IMR-90 (cell line): Measurements from ENCODE around the gene CCNK.

ENCODE experiments used
- BHLHE40 ChIP-seq: fragments of 150-350 bp; IDR thresholded peaks from 2 replicates; pipeline ENCODE4 v1.6.1; 2016; ENCODE audit warnings: mild to moderate bottlenecking, low read depth, low read length
- CEBPB ChIP-seq: IDR thresholded peaks from 2 replicates; pipeline ENCODE4 v1.6.1; 2012; ENCODE audit warnings: low read depth, low read length, improper control_type of control experiment
- CHD1 ChIP-seq: IDR thresholded peaks from 2 replicates; pipeline ENCODE4 v1.6.1; 2012; ENCODE audit warnings: low read depth, low read length, improper control_type of control experiment
- CTCF ChIP-seq: conservative IDR thresholded peaks from 2 replicates; pipeline ENCODE4 v1.5.1; 2012; ENCODE audit warnings: mild to moderate bottlenecking, low read depth, low read length, improper control_type of control experiment
- RFX5 ChIP-seq: IDR thresholded peaks from 2 replicates; pipeline ENCODE4 v1.8.0; 2012; ENCODE audit warnings: low read depth, mild to moderate bottlenecking, low read length, moderate library complexity

- no peak for TF ChIP-seq RFX5
- TF ChIP-seq CTCF: peak; percentile 19; the same call in 1 of the 2 replicates
- TF ChIP-seq CEBPB: no peak
- no peak for TF ChIP-seq CHD1
- TF ChIP-seq BHLHE40: no peak
Measured at GRCh38 chr14:99479906-99480869, 1.0 kb upstream of the CCNK start, which contains the start of gene SETD3.
